ENCODE data around the gene NTHL1. TPM values are rescaled to one million over a fixed set of nuclear protein-coding genes. Genes with fewer than 3 reads are reported as not detected.

NTHL1 gene
- total and polyA plus RNA-seq, 2 of the 4 experiments (the other 2 are of a cell fraction): 22.8 to 28.0 TPM

GRCh38 chr16:2045965-2046892, 1.4 kb downstream of the NTHL1 start:
- no peak overlapping the region for H3K56ac ChIP-seq (ENCODE audit: extremely low read depth, insufficient read depth, low read length)
- peak overlapping the region; percentile 92 for H2AK5ac ChIP-seq (ENCODE audit: low read depth, low read length)
- peaks cover 21 to 46% of the 10 kb centered on the region in 2 experiments for H3K79me1 ChIP-seq (ENCODE audit: low read depth in 1 of 2, low read length in 2 of 2)
- in situ Hi-C loops (cut with MboI; ENCODE audit: low sequenced_read_pairs): no loop called here
- H3K9me1 ChIP-seq (ENCODE audit: insufficient read depth, low read length): peaks cover 10% of the 10 kb centered on the region
- H3K4me1 ChIP-seq (ENCODE audit: control insufficient read depth, insufficient read depth, low read length): peaks cover 13% of the 10 kb centered on the region
- H2BK120ac ChIP-seq (ENCODE audit: low read depth, low read length): peak overlapping the region; percentile 47; the same call in 1 of the 2 replicates
- H3K9ac ChIP-seq (ENCODE audit: low read depth, low read length): no peak overlapping the region
- ATAC-seq (ENCODE audit: low read depth) (no peak), DNase-seq (no peak)
- peak overlapping the region; percentile 45; the same call in 1 of the 2 replicates for H3K23ac ChIP-seq (ENCODE audit: low read depth, low read length)
- CTCF ChIA-PET: no interaction called here
- H3K18ac ChIP-seq (ENCODE audit: low read depth, low read length): no peak overlapping the region
- peak overlapping the region in 1 of 2 experiments; percentile 42; a peak in 3 of 4 replicates for H4K8ac ChIP-seq (ENCODE audit: low read depth in 2 of 2, low read length in 2 of 2)
- BruUV-seq (replicated peaks): no TSS peak
- TF ChIP-seq USF2 (IDR thresholded peaks at IDR 0.05; ENCODE audit: low read depth, low read length): no peak
- TF ChIP-seq CTCF (conservative IDR thresholded peaks at IDR 0.05; ENCODE audit: low read depth, low read length): no peak
- TF ChIP-seq POLR2A (IDR thresholded peaks at IDR 0.05; ENCODE audit: low read depth, low read length): no peak
- no peak for TF ChIP-seq CEBPB (IDR thresholded peaks at IDR 0.05; ENCODE audit: low read depth, low read length)
- no peak for TF ChIP-seq MXI1 (IDR thresholded peaks at IDR 0.05; ENCODE audit: borderline replicate concordance, low read depth, low read length)
- TF ChIP-seq BHLHE40 (IDR thresholded peaks at IDR 0.05; ENCODE audit: low read depth, low read length): no peak
- TF ChIP-seq RCOR1 (IDR thresholded peaks at IDR 0.05; ENCODE audit: insufficient replicate concordance, low read length): no peak
- TF ChIP-seq SMC3 (IDR thresholded peaks at IDR 0.05; ENCODE audit: low read depth, low read length): no peak
- TF ChIP-seq FOS (IDR thresholded peaks at IDR 0.05; ENCODE audit: low read depth, low read length): no peak
- TF ChIP-seq MAZ (IDR thresholded peaks at IDR 0.05; ENCODE audit: borderline replicate concordance, low read depth, low read length): no peak
- no peak overlapping the region; the same call in none of the 2 replicates for H3K14ac ChIP-seq (replicated peaks; ENCODE audit: low read depth, low read length)
- no peak overlapping the region; the same call in 2 of the 3 replicates for H2BK15ac ChIP-seq (ENCODE audit: low read depth, low read length)
- intact Hi-C loops (cut with micrococcal nuclease): no loop called here
- POLR2A ChIA-PET (ENCODE audit: unreplicated experiment): no interaction called here
- WGBS, 2 experiments (ENCODE audit: extremely low coverage in 2 of 2, insufficient read length in 1 of 2): 93% methylated on average over 3 of the region's 21 CpGs; no CpG with 5 or more reads in 1 of the 2 experiments
- peak overlapping the region; percentile 63 for H4K91ac ChIP-seq (ENCODE audit: insufficient read depth, low read depth, low read length)
- H4K5ac ChIP-seq (ENCODE audit: low read depth, low read length): no peak overlapping the region; the same call in 1 of the 2 replicates
- no peaks in the 10 kb centered on the region for H3K9me3 ChIP-seq (ENCODE audit: control insufficient read depth, insufficient read depth, low read length)
- peak overlapping the region; percentile 80 for H3K4ac ChIP-seq (ENCODE audit: low read depth, low read length)
- peaks cover 11% of the 10 kb centered on the region; the same call in 1 of the 2 replicates for H3K36me3 ChIP-seq (ENCODE audit: control insufficient read depth, insufficient read depth, low read length)
- no peak overlapping the region for H3K4me3 ChIP-seq (ENCODE audit: insufficient read depth, low read depth, low read length)
- H3K27me3 ChIP-seq (ENCODE audit: control insufficient read depth, insufficient read depth, low read length): no peaks in the 10 kb centered on the region
- dilution Hi-C loops (cut with HindIII; ENCODE audit: low sequenced_read_pairs, unreplicated experiment): no loop called here
- peak overlapping the region; percentile 33 for H3K27ac ChIP-seq (ENCODE audit: insufficient read depth, low read length)
- H3K4me2 ChIP-seq (ENCODE audit: low read depth, low read length): no peak overlapping the region
- no peak overlapping the region for H2AFZ ChIP-seq (replicated peaks; ENCODE audit: low read length, poor library complexity)
- peak overlapping the region; percentile 23 for H2AK9ac ChIP-seq (replicated peaks; ENCODE audit: low read depth, low read length, poor library complexity)
- no peak overlapping the region for H2BK20ac ChIP-seq (ENCODE audit: low read depth, low read length)
- peak overlapping the region; percentile 60 for H2BK5ac ChIP-seq (ENCODE audit: low read depth, low read length, poor library complexity, severe bottlenecking)
- H4K20me1 ChIP-seq (ENCODE audit: insufficient read depth, low read length): no peaks in the 10 kb centered on the region; the same call in none of the 2 replicates
